Measurements from ENCODE around the gene MAGI1.

- TF ChIP-seq ZFP30 (CRISPR knock-in tag; IDR thresholded peaks at IDR 0.05) = no peak
- no peak for TF ChIP-seq PATZ1 (CRISPR knock-in tag; IDR thresholded peaks at IDR 0.05; ENCODE audit: borderline replicate concordance)
- no peak for TF ChIP-seq PPARA (CRISPR knock-in tag; IDR thresholded peaks at IDR 0.05; ENCODE audit: borderline replicate concordance)
- TF ChIP-seq POU6F1 (CRISPR knock-in tag; IDR thresholded peaks at IDR 0.05; ENCODE audit: borderline replicate concordance, low read depth) = no peak
- TF ChIP-seq ARNTL (CRISPR knock-in tag; IDR thresholded peaks at IDR 0.05; ENCODE audit: borderline replicate concordance, low read depth) = no peak
- TF ChIP-seq ZNF8 (CRISPR knock-in tag; IDR thresholded peaks at IDR 0.05) = no peak
- TF ChIP-seq ISL1 (CRISPR knock-in tag; IDR thresholded peaks at IDR 0.05) = no peak
- TF ChIP-seq RARB (CRISPR knock-in tag; IDR thresholded peaks at IDR 0.05) = no peak
Observed at GRCh38 chr3:65952842-65953241, 85.9 kb downstream of the MAGI1 start.
